Measurements from ENCODE around the gene COA4. TPM values are rescaled to one million over a fixed set of nuclear protein-coding genes. Genes with fewer than 3 reads are reported as not detected.

COA4 gene
- total RNA-seq, 2 donors from 2014 or later: 85.7 to 151 TPM

GRCh38 chr11:73907191-73907590 is 30.5 kb upstream of the COA4 start:
- peak; percentile 43 for DNase-seq
- no peaks in the 10 kb centered on the region for H3K9me3 ChIP-seq (ENCODE audit: control insufficient read depth, low read length)
- H3K4me1 Mint-ChIP-seq: no peaks in the 10 kb centered on the region

GRCh38 chr11:73902303-73902702 is 25.7 kb upstream of the COA4 start:
- Mint-ChIP-seq H3K4me1 (no peaks in the 10 kb centered on the region), H3K27me3 (ENCODE audit: insufficient read depth) (no peaks in the 10 kb centered on the region), H3K4me3 (no peak overlapping the region), H3K9me3 (peaks cover 5% of the 10 kb centered on the region), H3K27ac (no peak overlapping the region), H3K36me3 (ENCODE audit: low read depth) (peaks cover 44% of the 10 kb centered on the region)
- Histone ChIP-seq H3K9me3 (ENCODE audit: control insufficient read depth, low read length) (no peaks in the 10 kb centered on the region), H3K9ac (ENCODE audit: extremely low read depth, low read length, poor library complexity, severe bottlenecking) (no peak overlapping the region), H3K4me3 (ENCODE audit: low read length) (no peak overlapping the region), H3K36me3 (ENCODE audit: control insufficient read depth, insufficient read depth, low read length) (peaks cover 18% of the 10 kb centered on the region), H3K4me1 (ENCODE audit: control insufficient read depth, insufficient read depth, low read length) (no peaks in the 10 kb centered on the region), H3K27me3 (ENCODE audit: control insufficient read depth, insufficient read depth, low read length, poor library complexity, severe bottlenecking) (no peaks in the 10 kb centered on the region), H3K27ac (ENCODE audit: low read depth, low read length) (no peak overlapping the region)
- TF ChIP-seq CTCF (conservative IDR thresholded peaks at IDR 0.05): no peak
- no peak for DNase-seq
- 93 to 100% methylated on average over 1 of the region's 1 CpG for WGBS, 2 experiments (ENCODE audit: insufficient coverage in 1 of 2, insufficient read length in 1 of 2)

More at GRCh38 chr11:73907191-73907590, 30.5 kb upstream of the COA4 start:
- Mint-ChIP-seq H3K4me3 (no peak overlapping the region), H3K27me3 (ENCODE audit: insufficient read depth) (no peaks in the 10 kb centered on the region), H3K36me3 (ENCODE audit: low read depth) (peaks cover 36% of the 10 kb centered on the region), H3K9me3 (no peaks in the 10 kb centered on the region), H3K27ac (no peak overlapping the region)
- Histone ChIP-seq H3K27ac (ENCODE audit: low read depth, low read length) (no peak overlapping the region), H3K9ac (ENCODE audit: extremely low read depth, low read length, poor library complexity, severe bottlenecking) (no peak overlapping the region), H3K27me3 (ENCODE audit: control insufficient read depth, insufficient read depth, low read length, poor library complexity, severe bottlenecking) (no peaks in the 10 kb centered on the region), H3K36me3 (ENCODE audit: control insufficient read depth, insufficient read depth, low read length) (peaks cover 7% of the 10 kb centered on the region), H3K4me1 (ENCODE audit: control insufficient read depth, insufficient read depth, low read length) (no peaks in the 10 kb centered on the region), H3K4me3 (ENCODE audit: low read length) (no peak overlapping the region)
- TF ChIP-seq CTCF (conservative IDR thresholded peaks at IDR 0.05): peak; percentile 33
- WGBS, 2 experiments (ENCODE audit: insufficient coverage in 1 of 2, insufficient read length in 1 of 2): 93% methylated on average over 3 to 4 of the region's 4 CpGs

GRCh38 chr11:73894725-73895335 is 18.2 kb upstream of the COA4 start:
- Mint-ChIP-seq H3K36me3 (ENCODE audit: low read depth) (peaks cover 42% of the 10 kb centered on the region), H3K9me3 (peaks cover 18% of the 10 kb centered on the region), H3K27me3 (ENCODE audit: insufficient read depth) (no peaks in the 10 kb centered on the region), H3K4me1 (no peaks in the 10 kb centered on the region), H3K27ac (no peak overlapping the region), H3K4me3 (no peak overlapping the region)
- H3K9ac ChIP-seq (ENCODE audit: extremely low read depth, low read length, poor library complexity, severe bottlenecking): no peak overlapping the region
- no peaks in the 10 kb centered on the region for H3K27me3 ChIP-seq (ENCODE audit: control insufficient read depth, insufficient read depth, low read length, poor library complexity, severe bottlenecking)
- H3K27ac ChIP-seq (ENCODE audit: low read depth, low read length): no peak overlapping the region
- WGBS, 2 experiments (ENCODE audit: insufficient coverage in 1 of 2, insufficient read length in 1 of 2): 92 to 100% methylated on average over 2 to 5 of the region's 5 CpGs
- TF ChIP-seq CTCF (conservative IDR thresholded peaks at IDR 0.05): no peak
- DNase-seq: no peak
- peaks cover 7% of the 10 kb centered on the region for H3K9me3 ChIP-seq (ENCODE audit: control insufficient read depth, low read length)
- H3K36me3 ChIP-seq (ENCODE audit: control insufficient read depth, insufficient read depth, low read length): peaks cover 34% of the 10 kb centered on the region
- no peak overlapping the region for H3K4me3 ChIP-seq (ENCODE audit: low read length)
- H3K4me1 ChIP-seq (ENCODE audit: control insufficient read depth, insufficient read depth, low read length): no peaks in the 10 kb centered on the region
